Mesendoderm (in vitro differentiated cells): Measurements from ENCODE around the gene DCDC2.
"Not testable (repeated sequence)": the region's sequence is repeated elsewhere in the genome, so short reads cannot be mapped to it uniquely, and the experiment has no call there.

Experiments
- DNase-seq: peaks from one replicate; pipeline ENCODE4 v3.0.0; 2013
- H2AK5ac ChIP-seq: 2 replicates; pipeline ENCODE4 v1.6.1; 2013; ENCODE audit warnings: low read length, inconsistent platforms
- H2BK120ac ChIP-seq: 2 replicates; pipeline ENCODE4 v1.6.1; 2013; ENCODE audit warnings: low read depth, mild to moderate bottlenecking, low read length, moderate library complexity, mixed read lengths
- H2BK15ac ChIP-seq: replicated peaks from 2 replicates; pipeline ENCODE4 v1.6.1; 2013; ENCODE audit warnings: low read depth, mild to moderate bottlenecking, moderate library complexity
- H2BK5ac ChIP-seq: 2 replicates; pipeline ENCODE4 v1.6.1; 2013; ENCODE audit warnings: low read length, inconsistent platforms
- H3K18ac ChIP-seq: 2 replicates; pipeline ENCODE4 v1.6.1; 2013; ENCODE audit warnings: mild to moderate bottlenecking, low read length, mixed read lengths
- H3K23ac ChIP-seq: one replicate; pipeline ENCODE4 v1.6.1; 2013; ENCODE audit warnings: low read length
- H3K27ac ChIP-seq: 2 replicates; pipeline ENCODE4 v1.5.1; 2013; ENCODE audit warnings: low read depth, mild to moderate bottlenecking, inconsistent platforms, low read length, moderate library complexity
- H3K27me3 ChIP-seq: 2 replicates; pipeline ENCODE4 v1.6.1; 2013; ENCODE audit warnings: low read length, control low read depth, mild to moderate bottlenecking, inconsistent platforms; ENCODE audit not compliant: insufficient read depth, poor library complexity
- H3K36me3 ChIP-seq: 2 replicates; pipeline ENCODE4 v1.6.1; 2013; ENCODE audit warnings: low read length, inconsistent platforms; ENCODE audit not compliant: control insufficient read depth, insufficient read depth
- H3K4ac ChIP-seq: one replicate; pipeline ENCODE4 v1.6.1; 2013; ENCODE audit warnings: low read depth, mild to moderate bottlenecking, low read length, moderate library complexity
- H3K4me1 ChIP-seq: 2 replicates; pipeline ENCODE4 v1.6.1; 2013; ENCODE audit warnings: low read depth, low read length, inconsistent platforms; ENCODE audit not compliant: control insufficient read depth
- H3K4me2 ChIP-seq: 2 replicates; pipeline ENCODE4 v1.6.1; 2013; ENCODE audit warnings: low read length
- H3K4me3 ChIP-seq: 2 replicates; pipeline ENCODE4 v1.5.1; 2013; ENCODE audit warnings: mild to moderate bottlenecking, low read length
- H3K56ac ChIP-seq: one replicate; pipeline ENCODE4 v1.6.1; 2013; ENCODE audit warnings: low read length
- H3K79me1 ChIP-seq: 2 replicates; pipeline ENCODE4 v1.6.1; 2013; ENCODE audit warnings: low read length, inconsistent platforms
- H3K79me2 ChIP-seq: 2 replicates; pipeline ENCODE4 v1.6.1; 2013; ENCODE audit warnings: mild to moderate bottlenecking, low read length; ENCODE audit not compliant: control insufficient read depth, insufficient read depth
- H3K9ac ChIP-seq: 2 replicates; pipeline ENCODE4 v1.6.1; 2013; ENCODE audit warnings: low read length, inconsistent platforms
- H4K5ac ChIP-seq: one replicate; pipeline ENCODE4 v1.6.1; 2013; ENCODE audit warnings: low read length
- H4K8ac ChIP-seq: one replicate; pipeline ENCODE4 v1.6.1; 2013; ENCODE audit warnings: low read depth, mild to moderate bottlenecking, control low read depth, low read length, moderate library complexity
- WGBS: extraction: QIAGEN DNeasy Blood & Tissue Kit; methylation state at CpG from one replicate; pipeline ENCODE4 v1.1.7; 2013; ENCODE audit warnings: low lambda C conversion rate, missing lambda C conversion rate; ENCODE audit not compliant: insufficient coverage; ENCODE audit errors: extremely low coverage; 5-methylcytosine and 5-hydroxymethylcytosine counted together

Gene DCDC2

DNA sequence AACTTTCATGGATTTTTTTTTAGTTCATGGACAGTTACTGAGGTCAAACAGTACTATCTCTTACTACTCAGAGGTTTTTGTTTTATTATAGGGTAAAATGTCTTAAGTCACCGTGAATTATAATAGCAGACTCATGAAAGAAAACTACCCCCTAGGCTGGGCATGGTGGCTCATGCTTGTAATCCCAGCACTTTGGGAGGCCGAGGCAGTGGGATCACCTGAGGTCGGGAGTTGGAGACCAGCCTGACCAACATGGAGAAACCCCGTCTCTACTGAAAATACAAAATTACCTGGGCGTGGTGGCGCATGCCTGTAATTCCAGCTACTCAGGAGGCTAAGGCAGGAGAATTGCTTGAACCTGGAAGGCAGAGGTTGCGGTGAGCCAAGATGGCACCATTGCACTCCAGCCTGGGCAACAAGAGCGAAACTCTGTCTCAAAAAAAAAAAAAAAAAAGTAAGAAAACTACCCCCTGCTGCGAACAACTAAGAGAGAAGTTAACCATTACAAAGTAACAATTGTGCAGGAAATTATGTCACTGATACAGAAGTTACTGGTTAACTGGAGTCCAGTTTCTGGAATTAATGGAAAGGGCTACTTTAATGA, 25.1 kb upstream of the DCDC2 start:
- H3K27ac ChIP-seq, H3K4me2 ChIP-seq, H2BK15ac ChIP-seq, H3K18ac ChIP-seq, H2AK5ac ChIP-seq, H3K36me3 ChIP-seq, H3K27me3 ChIP-seq, H3K23ac ChIP-seq, H2BK5ac ChIP-seq, H4K8ac ChIP-seq, H3K4ac ChIP-seq, DNase-seq, H3K79me1 ChIP-seq, H2BK120ac ChIP-seq, H3K79me2 ChIP-seq, H3K4me3 ChIP-seq, H3K56ac ChIP-seq, H3K4me1 ChIP-seq, H3K9ac ChIP-seq, H4K5ac ChIP-seq: not testable (repeated sequence)
- no CpG with 5 or more reads among the region's 9 CpGs for WGBS

- H3K23ac ChIP-seq: no peak overlapping the region
- WGBS: no CpG with 5 or more reads among the region's 1 CpG
- H3K79me1 ChIP-seq: no peaks in the 10 kb centered on the region
- no peak overlapping the region for H3K56ac ChIP-seq
- no peaks in the 10 kb centered on the region for H3K36me3 ChIP-seq
- H2AK5ac ChIP-seq: no peak overlapping the region
- H3K4me2 ChIP-seq: no peak overlapping the region
- no peak overlapping the region for H2BK120ac ChIP-seq
- no peak overlapping the region for H3K9ac ChIP-seq
- no peak overlapping the region for H4K5ac ChIP-seq
- no peak overlapping the region for H4K8ac ChIP-seq
- H3K27ac ChIP-seq: no peak overlapping the region
- no peak overlapping the region for H2BK5ac ChIP-seq
- H3K4ac ChIP-seq: no peak overlapping the region
- no peaks in the 10 kb centered on the region for H3K79me2 ChIP-seq
- H3K18ac ChIP-seq: no peak overlapping the region
- H2BK15ac ChIP-seq: no peak overlapping the region
- no peaks in the 10 kb centered on the region for H3K27me3 ChIP-seq
- no peaks in the 10 kb centered on the region for H3K4me1 ChIP-seq
- no peak for DNase-seq
- no peak overlapping the region for H3K4me3 ChIP-seq
These were observed 24.3 kb upstream of the DCDC2 start for GRCh38 chr6:24382220-24382540.

- Histone ChIP-seq H3K36me3 (no peaks in the 10 kb centered on the region), H4K8ac (no peak overlapping the region), H3K4ac (no peak overlapping the region), H2BK15ac (no peak overlapping the region), H3K56ac (no peak overlapping the region), H3K27ac (no peak overlapping the region), H3K79me1 (no peaks in the 10 kb centered on the region), H2BK5ac (no peak overlapping the region), H3K23ac (no peak overlapping the region), H2AK5ac (no peak overlapping the region), H3K27me3 (no peaks in the 10 kb centered on the region), H3K9ac (no peak overlapping the region), H3K18ac (no peak overlapping the region), H3K4me3 (no peak overlapping the region), H4K5ac (no peak overlapping the region), H3K4me2 (no peak overlapping the region), H3K79me2 (no peaks in the 10 kb centered on the region), H2BK120ac (no peak overlapping the region), H3K4me1 (no peaks in the 10 kb centered on the region)
- DNase-seq: no peak
- WGBS: no CpG with 5 or more reads among the region's 4 CpGs
These were observed 23.8 kb upstream of the DCDC2 start for GRCh38 chr6:24381476-24382219.

GRCh38 chr6:24378473-24379097, 20.7 kb upstream of the DCDC2 start:
- WGBS: no CpG with 5 or more reads among the region's 1 CpG
- Histone ChIP-seq H3K56ac (no peak overlapping the region), H3K4me2 (no peak overlapping the region), H3K4ac (no peak overlapping the region), H2AK5ac (no peak overlapping the region), H3K27ac (no peak overlapping the region), H3K18ac (no peak overlapping the region), H4K8ac (no peak overlapping the region), H3K9ac (no peak overlapping the region), H2BK15ac (no peak overlapping the region), H3K27me3 (no peaks in the 10 kb centered on the region), H3K36me3 (no peaks in the 10 kb centered on the region), H2BK120ac (no peak overlapping the region), H2BK5ac (no peak overlapping the region), H3K79me2 (no peaks in the 10 kb centered on the region), H3K79me1 (no peaks in the 10 kb centered on the region), H3K4me3 (no peak overlapping the region), H3K4me1 (no peaks in the 10 kb centered on the region), H4K5ac (no peak overlapping the region), H3K23ac (no peak overlapping the region)
- DNase-seq: no peak

- Histone ChIP-seq H3K18ac (no peak overlapping the region), H2BK5ac (no peak overlapping the region), H4K8ac (no peak overlapping the region), H3K36me3 (no peaks in the 10 kb centered on the region), H3K4me2 (no peak overlapping the region), H3K27ac (no peak overlapping the region), H3K4me1 (no peaks in the 10 kb centered on the region), H3K79me1 (no peaks in the 10 kb centered on the region), H2BK15ac (no peak overlapping the region), H3K23ac (no peak overlapping the region), H4K5ac (no peak overlapping the region), H3K79me2 (no peaks in the 10 kb centered on the region), H3K4me3 (no peak overlapping the region), H3K9ac (no peak overlapping the region), H3K4ac (no peak overlapping the region), H3K27me3 (no peaks in the 10 kb centered on the region), H2AK5ac (no peak overlapping the region), H2BK120ac (no peak overlapping the region), H3K56ac (no peak overlapping the region)
- WGBS: no CpG with 5 or more reads among the region's 4 CpGs
- DNase-seq: no peak
These were observed 19.0 kb upstream of the DCDC2 start for GRCh38 chr6:24376871-24377270.
